HT-29 (cell line): ENCODE results near the gene NKD1. TPM values are rescaled to one million over a fixed set of nuclear protein-coding genes. Genes with fewer than 3 reads are reported as not detected.

ENCODE experiments used
- DNase-seq: peaks from one replicate; pipeline ENCODE4 v3.0.0-alpha.2; 2015; ENCODE audit warnings: low spot score
- total RNA-seq: library from RNA; depleted of rRNA; stranded (reverse); fragments of >200 nt; shearing (Covaris generic); gene quantifications from 2 replicates; pipeline ENCODE4 v1.2.3, GENCODE V29; 2014

Gene NKD1
- total RNA-seq, 1 experiment from 2014 or later, result 0.13 TPM

DNA sequence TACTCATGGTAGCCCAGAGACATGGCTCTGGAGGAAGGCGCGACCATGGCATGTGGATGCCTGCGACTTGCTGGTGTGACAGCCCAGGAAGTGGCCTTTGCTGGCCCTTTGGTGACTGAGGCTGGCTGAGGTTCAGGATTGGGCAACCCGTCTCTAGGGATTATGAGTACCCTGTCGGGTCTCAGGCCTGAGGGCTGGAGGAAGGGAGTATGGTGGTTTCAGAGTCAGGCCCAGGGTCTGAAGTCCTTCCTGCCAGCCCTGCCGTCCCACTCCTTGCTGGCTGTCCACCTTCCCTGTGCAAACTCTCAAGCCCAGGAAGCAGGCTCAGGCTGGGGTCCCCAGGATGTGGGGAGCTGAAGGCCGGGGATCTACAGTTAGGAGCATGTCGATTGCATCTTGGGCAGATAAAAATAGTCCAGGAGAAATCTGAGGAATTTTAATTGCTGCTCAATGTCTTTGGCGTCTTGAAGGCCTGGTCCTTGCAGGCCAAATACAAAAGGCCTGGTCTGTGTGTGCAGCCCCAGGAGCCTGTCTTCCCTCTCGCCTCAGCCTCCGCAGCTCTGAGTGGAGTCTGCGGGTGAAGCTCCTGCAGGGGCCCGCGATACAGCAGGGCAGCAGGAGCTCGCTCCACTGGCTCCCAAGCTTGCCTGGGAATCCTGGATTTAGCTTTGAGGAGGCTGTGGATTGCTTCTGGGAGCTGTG, 52.5 kb downstream of the NKD1 start:
- DNase-seq, result no peak

DNA sequence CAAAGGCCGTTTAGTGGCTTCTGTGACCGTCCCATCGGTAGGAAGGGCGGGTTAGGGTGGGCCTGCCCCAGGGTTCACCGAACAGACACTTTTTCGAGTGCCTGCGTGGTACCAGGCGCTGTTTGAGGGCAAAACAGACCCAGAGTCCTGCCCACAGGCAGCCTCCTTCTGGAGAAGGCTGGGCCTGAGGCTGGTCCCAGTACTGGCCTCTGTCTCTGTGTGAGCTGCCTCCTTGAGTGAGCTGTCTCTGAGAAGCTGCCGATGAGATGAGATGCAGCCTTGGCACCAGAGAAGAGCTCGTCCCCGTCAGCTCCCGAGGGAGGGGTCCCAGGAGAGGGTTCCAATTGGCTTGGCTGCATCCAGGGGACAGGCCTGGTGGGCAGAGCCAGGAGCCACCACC, 53.1 kb downstream of the NKD1 start:
- DNase-seq, result no peak

DNA sequence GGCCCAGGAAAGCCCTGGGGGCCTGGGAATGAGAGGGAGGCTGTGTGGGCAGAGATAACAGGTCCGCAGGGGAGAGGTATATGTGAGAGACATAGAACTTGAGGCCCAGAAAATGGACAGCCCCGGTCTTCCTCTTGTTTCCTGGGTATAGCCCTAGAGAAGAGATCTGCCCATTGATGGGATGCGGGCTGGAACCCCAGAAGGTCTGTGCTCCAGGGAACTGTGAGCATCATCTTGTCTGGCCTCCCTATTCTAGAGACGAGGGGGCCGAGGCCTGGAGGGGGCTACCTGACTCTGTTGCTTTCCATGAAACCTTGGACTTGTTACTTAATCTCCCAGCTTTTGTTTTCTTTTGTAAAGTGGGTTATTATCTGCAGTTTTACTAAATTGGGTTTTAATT, 53.9 kb downstream of the NKD1 start:
- no peak for DNase-seq

DNA sequence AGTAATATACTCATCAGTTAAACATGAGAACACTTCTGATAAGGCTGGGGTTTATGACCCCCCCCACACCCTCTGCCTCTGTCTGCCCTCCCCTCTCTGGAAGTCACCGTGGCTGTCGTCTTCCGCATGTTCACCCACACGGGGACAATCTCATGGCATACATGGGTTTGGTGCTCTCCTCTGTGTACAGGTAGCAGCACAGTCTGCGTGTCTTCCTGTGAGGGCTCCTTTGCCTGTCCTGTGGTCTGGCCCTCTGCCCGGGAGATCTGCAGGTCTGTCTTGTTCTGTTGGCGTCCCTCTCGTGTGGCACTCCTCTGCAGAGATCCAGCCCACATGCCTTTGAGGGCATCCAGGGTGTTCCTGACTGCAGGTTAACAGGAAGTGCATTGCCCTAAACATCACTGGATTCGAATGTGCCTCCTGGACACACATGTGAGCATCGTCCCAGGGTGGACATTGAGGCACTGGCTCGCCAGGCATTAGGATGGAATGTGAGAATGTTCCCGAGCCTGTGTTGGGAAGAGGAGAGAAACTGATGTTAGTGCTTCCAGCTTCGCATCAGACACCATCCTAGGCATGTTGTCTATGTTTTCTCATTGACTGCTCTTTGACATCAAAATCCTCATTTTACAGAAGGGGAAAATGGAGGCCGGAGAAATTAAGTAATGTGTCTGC, 54.5 kb downstream of the NKD1 start:
- no peak for DNase-seq

DNA sequence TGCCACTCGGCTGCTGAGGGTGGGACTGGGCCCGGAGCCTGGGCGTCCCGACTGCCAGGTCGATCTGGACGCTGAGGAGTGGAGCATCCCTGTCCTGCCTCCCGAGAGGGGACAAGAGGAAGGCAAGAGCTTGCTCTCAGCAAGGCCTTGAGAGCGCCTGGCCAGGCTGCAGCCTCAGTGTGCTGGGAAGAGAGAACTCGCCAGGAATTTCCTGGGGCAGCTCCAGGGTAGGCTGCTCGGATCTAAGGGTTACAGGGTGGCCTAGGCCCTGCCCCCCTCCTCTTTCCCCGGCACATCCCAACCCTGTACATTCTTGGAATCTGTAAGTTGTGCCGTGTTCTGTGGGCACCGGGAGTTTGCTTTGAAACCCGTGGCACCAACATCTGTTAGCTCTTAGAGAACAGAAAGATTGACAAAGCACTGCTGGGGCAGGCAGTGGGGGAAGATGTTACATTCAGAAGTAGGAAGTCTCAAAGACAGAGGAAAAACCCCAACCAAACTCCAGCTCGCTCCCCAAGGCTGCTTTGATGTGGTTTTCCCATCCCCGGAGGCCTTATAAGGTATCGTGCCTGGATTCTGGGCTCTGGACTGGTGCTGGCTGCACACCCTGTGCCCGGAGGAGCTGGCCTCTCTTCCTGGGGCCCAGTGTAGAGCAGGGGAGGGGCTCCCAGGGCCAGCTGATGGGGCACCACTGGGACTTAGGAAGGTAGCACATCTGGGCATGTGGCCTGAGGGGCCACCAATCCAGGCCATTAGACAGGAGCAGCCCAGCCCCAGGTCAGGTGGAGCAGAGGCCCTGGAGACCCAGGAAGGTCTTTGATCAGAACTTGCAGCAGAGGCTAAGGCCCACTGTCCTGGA, 55.2 kb downstream of the NKD1 start:
- no peak for DNase-seq

DNA sequence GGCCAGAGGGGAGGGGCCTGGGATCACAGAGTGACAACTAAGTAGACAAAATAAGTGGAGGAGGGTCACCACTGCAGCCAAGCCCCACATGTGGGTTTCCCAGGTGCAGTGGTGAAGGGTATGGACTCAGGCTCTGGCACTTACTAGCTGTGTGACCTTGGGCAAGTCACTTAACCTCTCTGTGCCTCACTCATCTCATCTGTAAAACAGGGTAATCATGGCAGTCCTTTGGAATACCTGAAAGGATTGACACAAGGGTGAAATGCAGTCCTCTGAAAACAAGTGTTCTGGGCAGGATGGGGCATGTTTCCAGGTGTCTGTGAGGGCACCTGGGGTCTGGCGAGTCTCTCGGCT, 55.8 kb downstream of the NKD1 start:
- no peak for DNase-seq

DNA sequence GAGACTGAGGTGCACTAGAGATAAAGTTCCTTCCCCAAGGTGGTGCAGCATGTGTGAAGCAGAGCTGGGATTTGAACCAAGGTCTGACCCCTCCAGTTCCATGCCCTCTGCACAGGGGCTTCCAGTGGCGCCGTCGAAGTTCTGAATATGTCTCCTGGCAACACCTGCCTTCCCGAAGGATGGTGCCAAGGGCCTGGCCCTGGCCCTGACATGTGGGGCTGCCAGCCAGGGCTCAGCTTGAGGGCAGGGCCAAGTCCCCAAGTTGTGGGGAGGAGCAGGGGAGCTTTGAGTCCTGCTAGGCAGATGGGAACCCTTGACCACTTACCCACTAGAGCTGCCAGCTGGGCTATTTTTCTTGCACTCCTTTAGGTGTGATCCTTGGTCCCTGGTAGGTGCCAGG, 56.4 kb downstream of the NKD1 start:
- DNase-seq, result no peak

DNA sequence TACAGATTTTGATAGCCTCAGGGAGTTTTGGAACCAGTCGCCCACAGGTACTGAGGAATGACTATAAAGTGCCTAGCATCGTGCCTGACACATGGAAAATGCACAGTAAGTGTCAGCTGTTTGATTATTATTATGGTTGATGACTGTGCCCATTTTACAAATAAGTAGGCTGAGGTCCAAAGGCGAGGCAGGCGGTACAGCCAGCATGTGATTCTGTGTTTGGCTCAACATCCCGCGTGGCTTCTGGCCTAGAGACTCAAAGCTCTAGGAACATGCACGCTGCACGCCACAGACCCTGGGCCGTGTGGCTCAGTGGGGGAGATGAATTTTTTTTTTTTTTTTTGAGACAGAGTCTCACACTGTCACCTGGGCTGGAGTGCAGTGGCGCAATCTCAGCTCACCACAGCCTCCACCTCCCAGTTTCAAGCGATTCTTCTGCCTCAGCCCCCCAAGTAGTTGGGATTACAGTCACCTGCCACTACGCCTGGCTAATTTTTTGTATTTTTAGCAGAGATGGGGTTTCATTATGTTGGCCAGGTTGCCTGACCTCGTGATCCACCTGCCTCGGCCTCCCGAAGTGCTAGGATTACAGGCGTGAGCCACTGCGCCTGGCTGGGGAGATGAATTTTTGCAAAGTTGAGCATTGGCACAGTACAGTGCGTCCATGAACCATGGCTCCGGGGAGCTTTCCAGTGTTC, 57.7 kb downstream of the NKD1 start:
- no peak for DNase-seq

DNA sequence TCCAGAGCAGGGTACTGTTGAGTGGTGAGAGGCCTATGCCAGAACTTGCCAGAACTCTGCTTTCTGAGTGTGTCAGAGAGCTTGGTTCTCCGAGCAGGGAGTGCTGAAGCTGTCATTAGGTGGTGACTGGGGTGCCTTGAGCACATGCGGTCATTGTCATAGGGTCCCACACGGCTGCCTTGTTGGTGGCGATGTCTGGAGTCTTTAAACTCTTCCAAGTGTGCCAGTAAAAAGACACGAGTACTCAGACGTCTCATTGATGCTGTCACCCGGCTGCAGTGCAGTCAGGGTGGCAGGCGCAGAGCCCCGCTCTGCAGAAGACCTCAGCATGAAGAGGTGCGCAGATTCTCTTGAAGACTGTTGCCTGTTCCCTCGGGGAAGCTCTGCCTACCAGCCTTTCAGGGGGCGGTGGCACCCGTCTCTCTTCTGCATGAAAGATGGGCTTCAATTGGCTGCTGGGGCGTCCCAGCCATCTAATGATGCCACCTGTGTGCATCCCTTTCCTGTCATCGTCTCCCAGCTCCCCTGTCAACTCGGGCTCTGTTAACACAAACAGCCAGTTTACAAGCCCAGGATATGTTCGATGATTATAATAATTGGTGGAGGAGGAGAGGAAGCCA, 58.3 kb downstream of the NKD1 start:
- DNase-seq, result no peak

DNA sequence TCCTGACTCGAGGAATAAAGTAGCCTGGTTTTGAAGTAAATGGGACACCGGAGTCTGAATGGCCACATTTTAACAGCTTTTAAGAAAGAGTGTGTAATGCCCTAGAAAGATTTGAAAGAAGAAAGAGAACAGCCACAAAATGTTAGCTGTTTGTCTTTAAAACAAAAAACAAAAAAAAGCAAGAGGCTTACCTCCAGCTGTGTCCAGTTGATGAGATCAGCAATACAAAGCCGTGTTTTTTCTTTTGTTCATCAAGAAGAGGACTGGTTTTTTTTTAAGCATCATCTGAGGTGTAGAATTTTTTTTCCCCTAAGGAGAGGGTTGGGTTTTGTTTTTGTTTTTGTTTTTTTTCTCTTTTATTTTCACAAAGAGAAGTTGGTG, 58.8 kb downstream of the NKD1 start:
- no peak for DNase-seq

DNA sequence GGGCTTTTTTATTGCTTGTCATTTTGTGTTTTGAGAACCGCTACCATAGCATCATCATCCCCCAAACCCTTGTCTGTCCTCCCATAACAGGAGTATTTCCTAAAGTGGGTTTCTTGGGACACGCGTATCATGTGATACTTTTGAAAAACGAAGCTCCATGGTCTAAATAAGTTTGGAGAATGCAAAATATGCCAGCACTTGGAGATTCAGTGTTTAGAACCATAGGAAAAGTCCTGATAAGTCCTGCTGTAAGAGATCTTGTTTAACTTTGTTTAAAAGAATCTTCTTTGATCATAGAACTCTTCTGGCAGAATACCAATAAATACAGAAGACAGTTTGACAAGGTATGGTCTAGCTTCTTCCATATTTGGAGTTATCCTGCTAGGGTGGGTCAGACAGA, 59.3 kb downstream of the NKD1 start:
- no peak for DNase-seq

DNA sequence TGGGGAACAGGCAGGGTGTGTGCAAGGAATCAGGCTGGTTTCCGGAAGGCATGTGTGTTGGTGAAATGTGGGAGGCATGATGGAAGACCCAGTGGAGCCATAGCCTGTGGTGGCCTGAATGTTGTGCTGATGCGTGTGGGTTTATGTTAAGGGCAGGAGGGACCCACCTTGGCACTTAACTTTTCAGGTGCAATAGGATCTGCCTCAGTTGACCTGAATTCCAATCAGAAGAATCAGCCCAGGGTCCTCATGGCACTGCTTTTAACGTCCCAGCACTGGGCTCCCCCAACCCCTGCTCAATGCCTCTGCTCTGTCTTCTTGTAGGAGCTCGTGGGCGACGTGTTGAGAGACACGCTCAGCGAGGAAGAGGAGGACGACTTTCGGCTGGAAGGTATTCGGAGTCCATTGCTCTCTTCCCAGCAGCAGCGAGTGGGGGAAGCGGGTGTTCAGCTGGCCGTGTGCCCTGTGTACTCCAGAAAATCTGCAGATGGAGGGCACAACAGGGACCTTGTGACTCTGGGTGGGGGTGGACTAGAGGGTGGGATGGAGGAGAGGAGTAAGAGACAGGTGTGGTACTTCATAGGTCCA, 59.9 kb downstream of the NKD1 start:
- no peak for DNase-seq

DNA sequence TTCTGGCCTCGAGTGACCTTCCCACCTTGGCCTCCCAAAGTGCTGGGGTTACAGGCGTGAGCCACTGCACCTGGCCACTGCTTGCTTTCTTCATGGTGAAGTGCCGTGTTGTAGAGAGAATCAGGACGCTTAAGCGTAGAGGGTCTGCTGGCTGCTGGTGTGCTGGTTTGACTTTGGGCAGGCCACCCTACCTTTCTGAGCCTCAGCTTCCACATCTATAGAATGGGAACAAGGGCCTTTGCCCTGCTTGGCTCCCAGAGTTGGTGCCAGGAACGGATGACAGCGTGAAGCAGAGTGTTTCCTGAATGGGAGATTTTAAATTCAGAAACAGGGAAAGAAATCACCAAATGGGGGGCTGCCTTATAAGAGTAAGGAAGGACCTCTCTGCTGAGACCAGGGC, 60.9 kb downstream of the NKD1 start:
- no peak for DNase-seq

DNA sequence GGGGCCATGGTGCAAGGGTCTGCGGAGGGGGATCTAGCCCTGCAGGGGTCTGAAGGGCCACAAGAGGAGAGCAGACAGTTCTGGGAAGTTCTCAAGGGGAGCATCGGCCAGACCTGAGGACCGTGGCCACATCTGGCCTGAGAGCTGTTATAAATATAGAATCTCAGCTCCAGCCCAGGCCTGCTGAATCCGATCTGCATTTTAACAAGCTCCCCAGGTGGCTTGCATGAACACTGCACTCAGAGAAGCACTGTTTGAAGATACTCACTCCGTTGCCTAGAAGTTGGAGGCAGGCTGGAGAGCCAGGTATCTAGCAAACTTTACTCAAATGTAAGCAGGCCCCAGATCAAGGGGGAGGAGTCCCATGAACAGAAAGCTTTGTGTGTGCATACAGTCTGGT, 61.3 kb downstream of the NKD1 start:
- DNase-seq, result no peak

DNA sequence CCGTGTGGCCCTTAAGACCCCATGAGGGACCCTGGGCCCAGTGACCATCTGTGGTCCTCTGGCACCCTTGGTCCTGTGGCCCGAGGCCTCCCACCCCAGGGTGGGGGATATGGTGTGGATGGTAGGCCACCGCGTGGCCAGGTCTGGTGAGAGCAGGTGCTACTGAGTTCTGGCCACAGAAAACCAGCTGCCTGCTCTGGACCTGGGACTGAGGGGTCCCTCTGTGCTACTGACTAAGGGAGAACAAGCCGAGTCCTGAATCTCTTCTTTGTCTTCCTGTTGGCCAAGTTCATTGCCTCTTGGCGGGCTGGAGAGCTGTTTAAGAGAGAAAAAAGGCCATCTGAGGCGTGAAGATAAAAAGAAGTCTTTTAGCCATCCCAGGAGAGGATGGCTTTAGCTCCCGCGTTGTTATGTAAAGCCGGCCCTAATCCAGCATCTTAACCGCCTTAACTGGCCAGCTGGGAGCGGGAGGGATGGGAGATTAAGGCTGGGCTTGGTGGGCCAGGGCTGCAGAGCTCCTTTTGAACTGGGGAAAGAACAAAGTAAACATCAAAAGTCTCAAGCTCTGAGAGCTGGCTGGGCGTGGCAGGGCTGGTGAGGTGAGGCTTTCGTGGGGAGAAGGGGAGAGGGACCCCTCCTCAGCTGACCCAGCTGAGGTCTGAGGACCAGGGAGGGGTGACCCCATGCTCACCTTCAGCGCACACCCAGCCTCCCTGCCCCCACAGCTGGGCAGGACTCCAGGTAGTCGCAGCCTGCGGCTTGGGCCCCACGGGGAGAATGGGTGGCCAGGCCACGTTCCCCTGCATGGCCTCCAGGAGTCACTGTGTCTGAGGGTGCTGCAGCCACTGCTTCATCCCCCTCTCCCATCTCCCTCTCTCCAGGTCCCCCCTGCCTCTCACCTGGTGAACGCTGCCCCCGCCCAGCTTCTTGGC, 62.4 kb downstream of the NKD1 start:
- DNase-seq, result no peak

DNA sequence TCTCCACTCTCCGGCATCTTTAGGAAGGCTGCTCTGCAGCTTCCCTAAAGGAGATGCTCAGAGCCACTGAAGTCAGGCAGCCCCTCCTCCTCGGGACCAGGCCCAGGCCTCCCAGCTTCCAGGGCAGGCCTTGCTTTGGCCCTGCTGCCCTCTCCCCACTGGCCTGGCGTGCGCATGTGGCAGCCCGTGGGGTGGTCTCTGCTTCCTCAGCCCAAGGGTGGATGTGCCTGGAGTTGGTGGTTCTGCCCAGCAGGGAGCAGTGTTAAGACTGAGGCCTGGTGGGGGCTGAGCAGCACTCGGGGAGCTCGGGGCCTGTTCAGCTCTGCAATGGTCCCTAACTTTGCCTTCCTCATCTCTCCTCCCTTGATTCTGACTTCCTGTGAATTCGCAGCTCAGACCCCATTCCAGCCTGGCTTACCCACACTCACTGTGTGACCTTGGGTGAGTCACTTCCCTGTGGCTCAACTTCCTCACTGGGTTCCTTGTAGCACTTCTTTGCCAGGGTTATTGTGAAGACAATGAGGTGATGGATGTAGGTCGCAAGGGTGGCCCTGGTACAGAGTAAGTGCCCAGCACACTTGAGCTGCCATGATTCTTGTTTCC, 63.2 kb downstream of the NKD1 start:
- no peak for DNase-seq

DNA sequence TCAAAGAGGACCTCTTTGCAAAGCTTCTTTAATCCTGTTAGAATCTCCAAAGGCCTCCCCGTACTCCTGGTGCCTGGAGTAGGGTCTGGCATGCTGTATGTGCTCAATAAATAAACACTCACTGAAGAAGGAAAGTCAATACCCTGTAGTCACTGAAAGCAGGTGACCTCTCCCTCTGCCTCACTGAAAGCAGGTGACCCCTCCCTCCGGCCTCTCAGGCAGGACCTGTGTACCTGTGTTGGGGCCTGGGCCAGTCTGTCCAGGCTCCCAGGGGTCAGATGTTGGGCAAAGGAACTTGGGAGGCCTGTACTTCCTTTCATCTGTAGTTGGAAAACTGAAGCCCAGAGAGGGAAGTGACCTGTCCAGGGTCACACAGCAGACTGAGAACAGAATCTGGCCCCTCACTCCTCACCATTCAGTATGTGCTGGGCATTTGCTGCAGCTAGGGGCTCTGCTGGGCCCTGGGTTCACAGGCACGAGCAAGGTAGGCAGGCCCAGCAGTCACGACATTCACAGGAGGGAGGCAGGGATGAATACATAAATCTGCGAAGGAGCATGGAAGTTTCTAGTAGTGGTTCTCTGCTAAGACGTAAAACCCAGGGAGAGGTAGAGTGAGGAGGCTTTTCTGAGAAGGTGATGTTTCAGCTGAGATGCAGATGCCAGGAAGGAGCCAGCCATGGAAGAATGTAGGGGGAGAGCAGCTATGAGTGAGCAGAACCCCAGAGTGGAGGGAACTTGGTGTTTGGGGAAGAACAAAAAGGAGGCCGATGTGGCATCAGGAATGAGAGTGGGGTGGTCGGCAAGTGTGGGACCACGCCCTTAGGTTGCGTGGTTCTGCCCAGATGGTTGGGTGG, 64.0 kb downstream of the NKD1 start:
- no peak for DNase-seq

DNA sequence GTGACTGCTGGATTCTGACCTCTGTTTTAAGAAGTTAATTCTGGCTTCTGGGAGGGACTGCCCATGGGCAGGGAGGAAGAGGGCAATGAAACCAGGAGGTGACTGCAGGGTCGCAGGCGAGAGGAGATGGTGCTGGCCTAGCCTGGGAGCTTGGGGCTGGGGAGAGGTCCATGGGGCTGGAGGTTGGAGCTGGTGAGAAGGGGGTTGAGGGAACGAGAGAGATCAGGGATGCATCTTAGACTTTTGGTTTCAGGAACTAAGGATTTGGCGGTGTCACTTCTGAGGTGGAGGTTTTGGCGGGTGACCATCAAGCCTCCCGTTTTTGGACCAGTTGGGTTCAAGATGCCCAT, 64.6 kb downstream of the NKD1 start:
- no peak for DNase-seq
